A549 (cell line): ENCODE measurements around the gene HAUS8. TPM values are rescaled to one million over a fixed set of nuclear protein-coding genes. Genes with fewer than 3 reads are reported as not detected.
A peak's percentile ranks its signal among the peaks of the same experiment; 100 is the strongest.

Source experiments
- ATAC-seq, 2 experiments: fragments of 200-7000 bp in 1 of 2; fragments of >200 bp in 1 of 2; cut with Nextera tagmentation in 1 of 2; cut with Tn5 transposase in 1 of 2; 3 replicates each; pipeline versions ENCODE4 v1.8.0 to v1.9.1; 2018 to 2020; ENCODE audit warnings: mild to moderate bottlenecking in 1 of 2, moderate library complexity in 1 of 2
- CTCF ChIA-PET: fragments of 300-600 bp; sonication (Branson Sonifier 250); formaldehyde crosslinking; extraction: SDS; loops from one replicate; lab custom pipeline; 2021; ENCODE audit warnings: antibody characterized with exemption, inconsistent platforms; lab: Yijun Ruan, JAX
- POLR2A ChIA-PET: fragments of 350-600 bp; formaldehyde crosslinking; extraction: SDS; loops from one replicate; lab custom pipeline; 2021; ENCODE audit warnings: antibody characterized with exemption, inconsistent platforms; lab: Yijun Ruan, JAX
- DNase-seq, 2 experiments: peaks; one replicate each; pipeline versions ENCODE4 v3.0.0 to v3.0.0-alpha.2; 2011 to 2016; ENCODE audit warnings: low read depth in 1 of 2, low spot score in 1 of 2
- FAIRE-seq: peaks from 2 replicates; lab custom pipeline; 2011; peaks lifted over from hg19 to GRCh38; lab: Jason Lieb, UNC
- H3K27ac ChIP-seq, 2 experiments: fragments of >200 bp; sonication (Bioruptor Twin); formaldehyde crosslinking; 3 replicates each; pipeline ENCODE4 v1.5.1; 2016 to 2017
- H3K4me1 ChIP-seq: fragments of >200 bp; sonication (Bioruptor Twin); formaldehyde crosslinking; 3 replicates; pipeline ENCODE4 v1.6.1; 2016
- H3K4me2 ChIP-seq: fragments of >200 bp; sonication (Bioruptor Twin); formaldehyde crosslinking; 3 replicates; pipeline ENCODE4 v1.6.1; 2016
- H3K4me3 ChIP-seq: fragments of >200 bp; sonication (Bioruptor Twin); formaldehyde crosslinking; 3 replicates; pipeline ENCODE4 v1.5.1; 2016
- H3K9me3 ChIP-seq: fragments of >200 bp; sonication (Bioruptor Twin); formaldehyde crosslinking; 3 replicates; pipeline ENCODE4 v1.6.1; 2016
- CBX2 ChIP-seq: fragments of 200-600 bp; sonication (generic); IDR thresholded peaks from 2 replicates; pipeline ENCODE4 v1.6.1; 2016; ENCODE audit warnings: low read depth, mild to moderate bottlenecking, borderline replicate concordance
- CBX8 ChIP-seq: fragments of 200-600 bp; sonication (generic); IDR thresholded peaks from 2 replicates; pipeline ENCODE4 v1.6.1; 2016
- CHD2 ChIP-seq: fragments of 150-350 bp; IDR thresholded peaks from 2 replicates; pipeline ENCODE4 v1.6.1; 2014; ENCODE audit warnings: low read length; ENCODE audit not compliant: partially characterized antibody
- CHD4 ChIP-seq: fragments of 200-600 bp; sonication (generic); IDR thresholded peaks from 2 replicates; pipeline ENCODE4 v1.6.1; 2016; ENCODE audit warnings: antibody characterized with exemption, mild to moderate bottlenecking, borderline replicate concordance
- EP300 ChIP-seq, 2 experiments: fragments of >200 bp; sonication (Bioruptor Twin); formaldehyde crosslinking; IDR thresholded peaks; 2 replicates in 1 of 2; 3 replicates in 1 of 2; pipeline ENCODE4 v1.6.1; 2016 to 2017
- FOSL2 ChIP-seq, 2 experiments: fragments of 450-650 bp in 1 of 2; fragments of >200 bp in 1 of 2; sonication (Bioruptor Twin) in 1 of 2; formaldehyde crosslinking; IDR thresholded peaks; 2 replicates each; pipeline versions ENCODE4 v1.5.0 to v1.6.1; 2016 to 2020; ENCODE audit warnings: mild to moderate bottlenecking in 1 of 2, moderate library complexity in 1 of 2
- HES2 ChIP-seq: fragments of >200 bp; sonication (Bioruptor Twin); formaldehyde crosslinking; IDR thresholded peaks from 2 replicates; pipeline ENCODE4 v1.6.1; 2016
- HMGXB4 ChIP-seq: fragments of 250-450 bp; sonication (Bioruptor Pico); IDR thresholded peaks from 2 replicates; pipeline ENCODE4 v1.5.0; 2021; ENCODE audit warnings: mild to moderate bottlenecking, moderate library complexity, borderline replicate concordance
- HOXB5 ChIP-seq: fragments of 250-450 bp; sonication (Bioruptor Pico); IDR thresholded peaks from 2 replicates; pipeline ENCODE4 v1.5.0; 2020; ENCODE audit warnings: mild to moderate bottlenecking, moderate library complexity
- JUNB ChIP-seq: fragments of >200 bp; sonication (Bioruptor Twin); formaldehyde crosslinking; IDR thresholded peaks from 2 replicates; pipeline ENCODE4 v1.6.1; 2016
- MYC ChIP-seq: IDR thresholded peaks from 2 replicates; pipeline ENCODE4 v1.6.1; 2012; ENCODE audit warnings: mild to moderate bottlenecking, inconsistent platforms, low read length, improper control_type of control experiment, borderline replicate concordance
- NFE2L2 ChIP-seq: fragments of 150-350 bp; conservative IDR thresholded peaks from 2 replicates; pipeline ENCODE4 v1.6.1; 2014; ENCODE audit warnings: low read length
- NR3C1 ChIP-seq: fragments of >200 bp; sonication (Bioruptor Twin); formaldehyde crosslinking; IDR thresholded peaks from 3 replicates; pipeline ENCODE4 v1.6.1; 2017
- PHF8 ChIP-seq: fragments of 200-600 bp; sonication (generic); IDR thresholded peaks from 2 replicates; pipeline ENCODE4 v1.6.1; 2016; ENCODE audit warnings: low read depth, mild to moderate bottlenecking, antibody characterized with exemption, moderate library complexity, borderline replicate concordance
- POLR2A ChIP-seq: IDR thresholded peaks from 2 replicates; pipeline ENCODE4 v1.6.1; 2012; ENCODE audit warnings: mild to moderate bottlenecking, low read length
- POLR2AphosphoS2 ChIP-seq: conservative IDR thresholded peaks from 2 replicates; pipeline ENCODE4 v1.6.1; 2012; ENCODE audit warnings: low read length, improper control_type of control experiment, inconsistent platforms
- RAD21 ChIP-seq, 2 experiments: fragments of >200 bp in 1 of 2; sonication (Bioruptor Twin) in 1 of 2; formaldehyde crosslinking in 1 of 2; IDR thresholded peaks in 1 of 2; conservative IDR thresholded peaks in 1 of 2; 2 replicates in 1 of 2; 3 replicates in 1 of 2; pipeline ENCODE4 v1.6.1; 2012 to 2018; ENCODE audit warnings: inconsistent platforms in 1 of 2
- RARB ChIP-seq: fragments of 250-450 bp; sonication (Bioruptor Pico); IDR thresholded peaks from 2 replicates; pipeline ENCODE4 v1.8.0; 2021; ENCODE audit warnings: mild to moderate bottlenecking, moderate library complexity
- REST ChIP-seq: fragments of 200-600 bp; sonication (generic); IDR thresholded peaks from 2 replicates; pipeline ENCODE4 v1.6.1; 2016; ENCODE audit warnings: antibody characterized with exemption, mild to moderate bottlenecking, moderate library complexity
- RFX5 ChIP-seq: fragments of 450-650 bp; IDR thresholded peaks from 2 replicates; pipeline ENCODE4 v1.7.1; 2014; ENCODE audit warnings: antibody characterized with exemption, mild to moderate bottlenecking, moderate library complexity
- SMC3 ChIP-seq: fragments of >200 bp; sonication (Bioruptor Twin); formaldehyde crosslinking; IDR thresholded peaks from 3 replicates; pipeline ENCODE4 v1.6.1; 2018; ENCODE audit warnings: inconsistent platforms
- SREBF2 ChIP-seq: fragments of 450-650 bp; IDR thresholded peaks from 2 replicates; pipeline ENCODE4 v1.6.1; 2014; ENCODE audit warnings: mild to moderate bottlenecking, moderate library complexity
- ZNF302 ChIP-seq: fragments of 250-450 bp; sonication (Bioruptor Pico); IDR thresholded peaks from 2 replicates; pipeline ENCODE4 v1.9.0; 2021; ENCODE audit warnings: inconsistent platforms, mild to moderate bottlenecking, moderate library complexity
- ZSCAN20 ChIP-seq: fragments of 250-450 bp; sonication (Bioruptor Pico); IDR thresholded peaks from 2 replicates; pipeline ENCODE4 v1.8.0; 2022; ENCODE audit warnings: mild to moderate bottlenecking, moderate library complexity
- WGBS: methylation state at CpG from one replicate; pipeline ENCODE4 v1.1.6; 2017; ENCODE audit errors: missing lambda C conversion rate; 5-methylcytosine and 5-hydroxymethylcytosine counted together
- polyA plus RNA-seq, 4 experiments: library from polyadenylated mRNA; depleted of rRNA in 3 of 4; stranded (reverse); fragments of >200 nt; fragmentation: RNase III in 1 of 4; extraction: RNeasy Plus Mini Kit Qiagen cat#74134 plus additional on column Dnase treatment in 1 of 4; gene quantifications; 2 replicates in 3 of 4; 3 replicates in 1 of 4; pipeline ENCODE4 v1.2.3, GENCODE V29; 2011 to 2017
- TF ChIP-seq, protein P1 (sequence below): fragments of >200 bp; sonication (Bioruptor Twin); formaldehyde crosslinking; IDR thresholded peaks from 3 replicates; pipeline ENCODE4 v1.6.1; 2016
- TF ChIP-seq, protein P2 (sequence below): IDR thresholded peaks from 2 replicates; pipeline ENCODE4 v1.6.1; 2012

HAUS8 gene
- polyA plus RNA-seq, 2 of the 4 experiments (the other 2 are of a cell fraction), result 15.1 to 16.2 TPM

GRCh38 chr19:17075035-17075863 lies at the start of gene HAUS8, which contains the start of gene MYO9B (continued):
- peak; percentile 52 for TF ChIP-seq POLR2A

- WGBS, result 100% methylated on average over 1 of the region's 1 CpG
- CTCF ChIA-PET, result no interaction called here
These were observed 48.8 kb upstream of the HAUS8 start for GRCh38 chr19:17124025-17124424.

DNA sequence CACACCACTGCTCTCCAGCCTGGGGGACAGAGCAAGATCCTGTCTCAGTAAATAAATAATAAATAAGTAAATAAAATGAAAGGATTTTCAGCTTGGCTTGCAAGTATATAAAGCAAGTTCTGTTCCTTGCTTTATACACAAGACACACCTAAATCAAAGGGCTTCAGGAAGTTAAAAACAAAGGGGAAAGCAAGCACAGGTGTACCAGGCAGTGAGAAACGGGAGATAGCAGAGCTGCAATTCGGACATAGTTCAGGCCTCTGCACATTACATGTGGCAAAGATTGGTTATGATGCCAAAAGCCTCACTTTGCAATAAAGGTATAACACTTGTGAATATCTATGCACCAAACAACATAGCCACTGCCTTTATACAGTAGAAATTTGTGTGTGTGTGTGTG lies 47.8 kb upstream of the HAUS8 start:
- no peak overlapping the region for H3K27ac ChIP-seq
- DNase-seq (no peak), ATAC-seq (no peak), FAIRE-seq (no peak)
- peaks cover 8% of the 10 kb centered on the region; the same call in 2 of the 3 replicates for H3K4me1 ChIP-seq
- TF ChIP-seq JUNB (no peak), SMC3 (no peak), FOSL2 (IDR thresholded peaks at IDR 0.05) (no peak), FOSL2 (CRISPR knock-in tag; IDR thresholded peaks at IDR 0.05) (no peak), REST (no peak), CHD4 (no peak), POLR2AphosphoS2 (no peak)
- CTCF ChIA-PET, result no interaction called here
- H3K9me3 ChIP-seq, result no peaks in the 10 kb centered on the region
- H3K4me2 ChIP-seq, result no peak overlapping the region
- H3K4me3 ChIP-seq, result no peak overlapping the region
- 94% methylated on average over 2 of the region's 2 CpGs for WGBS
- POLR2A ChIA-PET, result no interaction called here

More at GRCh38 chr19:17124025-17124424, 48.8 kb upstream of the HAUS8 start:
- H3K4me2 ChIP-seq, result no peak overlapping the region
- TF ChIP-seq, protein P1, sequence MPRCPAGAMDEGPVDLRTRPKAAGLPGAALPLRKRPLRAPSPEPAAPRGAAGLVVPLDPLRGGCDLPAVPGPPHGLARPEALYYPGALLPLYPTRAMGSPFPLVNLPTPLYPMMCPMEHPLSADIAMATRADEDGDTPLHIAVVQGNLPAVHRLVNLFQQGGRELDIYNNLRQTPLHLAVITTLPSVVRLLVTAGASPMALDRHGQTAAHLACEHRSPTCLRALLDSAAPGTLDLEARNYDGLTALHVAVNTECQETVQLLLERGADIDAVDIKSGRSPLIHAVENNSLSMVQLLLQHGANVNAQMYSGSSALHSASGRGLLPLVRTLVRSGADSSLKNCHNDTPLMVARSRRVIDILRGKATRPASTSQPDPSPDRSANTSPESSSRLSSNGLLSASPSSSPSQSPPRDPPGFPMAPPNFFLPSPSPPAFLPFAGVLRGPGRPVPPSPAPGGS, result no peak
- TF ChIP-seq CHD2 (no peak), HOXB5 (CRISPR knock-in tag) (no peak), RFX5 (no peak), ZSCAN20 (CRISPR knock-in tag) (no peak), CBX8 (no peak), PHF8 (no peak), NFE2L2 (no peak), CBX2 (no peak), SREBF2 (no peak), NR3C1 (no peak), RAD21 (conservative IDR thresholded peaks at IDR 0.05 in 1 of 2, IDR thresholded peaks at IDR 0.05 in 1 of 2) (no peak), MYC (no peak), ZNF302 (CRISPR knock-in tag) (no peak), RARB (CRISPR knock-in tag) (no peak), HMGXB4 (CRISPR knock-in tag) (no peak), EP300 (IDR thresholded peaks at IDR 0.05) (no peak), HES2 (no peak)
- TF ChIP-seq, protein P2, sequence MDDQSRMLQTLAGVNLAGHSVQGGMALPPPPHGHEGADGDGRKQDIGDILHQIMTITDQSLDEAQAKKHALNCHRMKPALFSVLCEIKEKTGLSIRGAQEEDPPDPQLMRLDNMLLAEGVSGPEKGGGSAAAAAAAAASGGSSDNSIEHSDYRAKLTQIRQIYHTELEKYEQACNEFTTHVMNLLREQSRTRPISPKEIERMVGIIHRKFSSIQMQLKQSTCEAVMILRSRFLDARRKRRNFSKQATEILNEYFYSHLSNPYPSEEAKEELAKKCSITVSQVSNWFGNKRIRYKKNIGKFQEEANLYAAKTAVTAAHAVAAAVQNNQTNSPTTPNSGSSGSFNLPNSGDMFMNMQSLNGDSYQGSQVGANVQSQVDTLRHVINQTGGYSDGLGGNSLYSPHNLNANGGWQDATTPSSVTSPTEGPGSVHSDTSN, result no peak
- TF ChIP-seq, all 56 proteins: peak for 0
- POLR2A ChIA-PET, result no interaction called here
- no peak for FAIRE-seq
- no peak for ATAC-seq
- Histone ChIP-seq H3K27ac (no peak overlapping the region), H3K4me3 (no peak overlapping the region), H3K9me3 (no peaks in the 10 kb centered on the region), H3K4me1 (peaks cover 8% of the 10 kb centered on the region; the same call in 2 of the 3 replicates)
- no peak for DNase-seq
